Measurements from ENCODE around the gene NADK. TPM values are rescaled to one million over a fixed set of nuclear protein-coding genes. Genes with fewer than 3 reads are reported as not detected.

NADK gene
- total and polyA plus RNA-seq, 2 of the 13 experiments (the other 11 are each of a cell fraction or from before 2014, with no cell fraction given), result 56.6 to 60.1 TPM

GRCh38 chr1:1748686-1749321 is 29.5 kb downstream of the NADK start (continued):
- peak; percentile 66 for TF ChIP-seq ARID4A (CRISPR knock-in tag; IDR thresholded peaks at IDR 0.05; ENCODE audit: borderline replicate concordance)
- no peak for TF ChIP-seq ZNF333 (CRISPR knock-in tag; IDR thresholded peaks at IDR 0.05; ENCODE audit: borderline replicate concordance)
- TF ChIP-seq ZNF12 (CRISPR knock-in tag; IDR thresholded peaks at IDR 0.05), result no peak
- peak; percentile 39; the same call in 1 of the 2 replicates for TF ChIP-seq ZFY (CRISPR knock-in tag; IDR thresholded peaks at IDR 0.05)
- TF ChIP-seq AGO1 (IDR thresholded peaks at IDR 0.05; ENCODE audit: low read depth, low read length, poor library complexity, severe bottlenecking), result no peak
- TF ChIP-seq, protein P1, sequence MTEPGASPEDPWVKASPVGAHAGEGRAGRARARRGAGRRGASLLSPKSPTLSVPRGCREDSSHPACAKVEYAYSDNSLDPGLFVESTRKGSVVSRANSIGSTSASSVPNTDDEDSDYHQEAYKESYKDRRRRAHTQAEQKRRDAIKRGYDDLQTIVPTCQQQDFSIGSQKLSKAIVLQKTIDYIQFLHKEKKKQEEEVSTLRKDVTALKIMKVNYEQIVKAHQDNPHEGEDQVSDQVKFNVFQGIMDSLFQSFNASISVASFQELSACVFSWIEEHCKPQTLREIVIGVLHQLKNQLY (CRISPR knock-in tag; IDR thresholded peaks at IDR 0.05), result no peak
- no peak for TF ChIP-seq EED (CRISPR knock-in tag; IDR thresholded peaks at IDR 0.05)
- no peak for TF ChIP-seq ZNF607 (CRISPR knock-in tag; IDR thresholded peaks at IDR 0.05; ENCODE audit: borderline replicate concordance)
- no peak for TF ChIP-seq CREB1 (IDR thresholded peaks at IDR 0.05)
- no peak; the same call in 1 of the 2 replicates for TF ChIP-seq CREB1 (CRISPR knock-in tag; IDR thresholded peaks at IDR 0.05)
- TF ChIP-seq, protein P2, sequence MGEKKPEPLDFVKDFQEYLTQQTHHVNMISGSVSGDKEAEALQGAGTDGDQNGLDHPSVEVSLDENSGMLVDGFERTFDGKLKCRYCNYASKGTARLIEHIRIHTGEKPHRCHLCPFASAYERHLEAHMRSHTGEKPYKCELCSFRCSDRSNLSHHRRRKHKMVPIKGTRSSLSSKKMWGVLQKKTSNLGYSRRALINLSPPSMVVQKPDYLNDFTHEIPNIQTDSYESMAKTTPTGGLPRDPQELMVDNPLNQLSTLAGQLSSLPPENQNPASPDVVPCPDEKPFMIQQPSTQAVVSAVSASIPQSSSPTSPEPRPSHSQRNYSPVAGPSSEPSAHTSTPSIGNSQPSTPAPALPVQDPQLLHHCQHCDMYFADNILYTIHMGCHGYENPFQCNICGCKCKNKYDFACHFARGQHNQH (CRISPR knock-in tag; IDR thresholded peaks at IDR 0.05), result peak; percentile 53; the same call in 1 of the 2 replicates
- TF ChIP-seq FOXA3 (CRISPR knock-in tag; IDR thresholded peaks at IDR 0.05), result no peak
- no peak for TF ChIP-seq ZBTB34 (CRISPR knock-in tag; IDR thresholded peaks at IDR 0.05)
- no peak for TF ChIP-seq NFAT5 (CRISPR knock-in tag; IDR thresholded peaks at IDR 0.05)
- peak; percentile 49; the same call in 1 of the 2 replicates for TF ChIP-seq TAF1 (CRISPR knock-in tag; IDR thresholded peaks at IDR 0.05)
- no peak for TF ChIP-seq TBP (CRISPR knock-in tag; IDR thresholded peaks at IDR 0.05)

Measured in HepG2 (cell line).